Fibroblast of mammary gland (primary cell): ENCODE data around the gene PP2D1.

ENCODE experiments used
- DNase-seq: peaks from one replicate; pipeline ENCODE4 v3.0.0-alpha.2; 2010; ENCODE audit warnings: low read depth
- H3K4me3 ChIP-seq: 2 replicates; pipeline ENCODE4 v1.5.1; 2011; ENCODE audit warnings: low read depth, mild to moderate bottlenecking, low read length, moderate library complexity; ENCODE audit not compliant: control insufficient read depth
- CTCF ChIP-seq: conservative IDR thresholded peaks from 2 replicates; pipeline ENCODE4 v1.5.1; 2011; ENCODE audit warnings: low read depth, low read length, inconsistent platforms; ENCODE audit not compliant: control insufficient read depth, insufficient read depth

Gene PP2D1

GRCh38 chr3:19940643-19941042 lies 71.4 kb downstream of the PP2D1 start:
- H3K4me3 ChIP-seq: no peak overlapping the region
- no peak for TF ChIP-seq CTCF
- DNase-seq: no peak

DNA sequence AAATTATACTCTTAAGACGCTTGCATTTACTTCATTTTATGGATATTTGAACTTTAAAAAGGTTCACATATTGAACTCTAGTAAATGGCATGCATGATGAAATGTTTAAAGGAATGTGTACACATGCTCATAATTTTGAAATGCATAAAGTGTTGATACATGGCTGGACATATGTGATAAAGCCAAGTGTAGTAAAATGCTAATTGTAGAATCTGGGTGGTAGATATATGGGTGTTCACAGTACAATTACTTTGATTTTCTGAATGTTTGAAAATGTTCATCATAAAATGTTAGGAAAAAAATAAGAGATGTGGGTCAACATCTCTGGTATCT lies 73.8 kb downstream of the PP2D1 start:
- no peak for TF ChIP-seq CTCF
- H3K4me3 ChIP-seq: no peak overlapping the region
- DNase-seq: no peak

- H3K4me3 ChIP-seq: no peak overlapping the region
- DNase-seq: no peak
- no peak for TF ChIP-seq CTCF
These were observed 74.4 kb downstream of the PP2D1 start for GRCh38 chr3:19937459-19938294.
